NCI-H774 (cell line): ENCODE results near the gene OR2H2.

ENCODE experiments used
- DNase-seq: peaks from one replicate; lab custom pipeline; 2025; lab: John Stamatoyannopoulos, UW

Gene OR2H2

GRCh38 chr6:29630315-29630714 lies 45.4 kb downstream of the OR2H2 start:
- no peak for DNase-seq

DNA sequence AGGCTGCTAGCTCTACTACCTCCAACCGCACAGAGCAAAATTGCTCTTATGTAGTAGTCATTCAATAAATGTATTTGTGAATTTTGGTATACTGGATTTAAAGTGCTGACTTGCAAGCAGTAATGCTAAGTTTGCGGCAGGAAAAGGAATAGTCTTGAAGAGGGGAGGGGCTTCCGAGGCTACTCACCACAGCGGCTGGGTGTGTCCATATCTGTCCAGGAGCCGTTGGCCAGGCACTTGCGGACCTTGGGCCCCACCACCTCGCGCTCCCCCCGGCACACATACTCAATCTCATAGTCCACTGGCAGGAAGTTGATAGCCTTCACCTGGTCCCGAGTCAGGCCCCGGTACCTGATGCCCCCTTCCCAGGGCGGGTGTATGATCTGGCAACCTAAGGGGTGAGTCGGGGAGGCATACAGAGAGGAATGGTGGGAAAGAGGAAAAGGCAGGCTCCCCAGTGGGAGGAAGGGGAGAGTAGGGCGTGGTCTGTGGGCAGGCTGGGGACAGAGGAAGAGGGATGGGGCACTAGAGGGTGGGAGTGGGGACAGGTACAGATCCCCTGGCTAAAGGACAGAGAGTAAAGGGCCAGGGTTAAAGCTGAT lies 46.4 kb downstream of the OR2H2 start:
- no peak for DNase-seq

- peak; percentile 40 for DNase-seq
These were observed 47.2 kb downstream of the OR2H2 start for GRCh38 chr6:29631860-29632731.

DNA sequence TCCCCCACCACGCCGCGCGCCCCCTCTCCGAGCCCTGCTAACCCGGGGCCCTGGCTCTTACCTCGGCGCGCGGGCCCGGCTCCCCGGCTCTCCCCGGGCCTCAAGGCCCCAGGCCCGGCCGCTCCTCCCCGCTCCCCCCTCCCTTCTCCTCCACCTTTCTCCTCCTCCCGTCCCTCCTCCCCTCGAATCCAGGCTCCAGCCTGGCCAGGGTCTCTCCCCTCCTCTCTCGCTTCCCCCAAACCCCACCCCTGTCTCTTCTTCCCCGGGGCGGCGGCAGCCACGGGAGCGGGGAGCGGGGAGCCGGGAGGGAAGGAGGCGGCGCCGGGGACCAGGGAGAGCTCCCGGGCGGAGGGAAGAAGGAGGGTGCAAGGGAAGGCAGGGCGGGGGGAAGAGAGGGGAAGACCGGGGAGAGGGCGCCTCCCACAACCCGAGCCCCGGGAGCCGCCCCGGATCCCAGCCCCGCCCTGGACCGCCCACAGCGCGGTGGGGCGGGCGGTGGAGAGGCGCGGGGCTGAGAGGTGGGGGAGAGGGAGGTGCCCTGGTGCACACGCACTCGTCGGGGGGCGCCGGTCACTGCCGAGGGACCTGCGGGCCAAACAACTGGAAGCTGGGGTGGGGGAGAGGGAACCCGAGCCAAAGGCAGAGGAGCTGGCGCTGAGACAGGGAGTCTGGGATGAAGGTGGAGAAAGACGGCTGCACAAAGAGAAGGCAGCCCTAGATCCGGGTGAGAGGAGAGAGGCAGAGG lies 48.0 kb downstream of the OR2H2 start, which contains the start of gene GABBR1:
GABBR1 (minus strand) TSS at position 395 of the 745 bp plus-strand sequence. CDS start 798 bp downstream, outside the sequence.
- DNase-seq: peak; percentile 79

- no peak for DNase-seq
These were observed 48.6 kb downstream of the OR2H2 start for GRCh38 chr6:29633534-29633905.

DNA sequence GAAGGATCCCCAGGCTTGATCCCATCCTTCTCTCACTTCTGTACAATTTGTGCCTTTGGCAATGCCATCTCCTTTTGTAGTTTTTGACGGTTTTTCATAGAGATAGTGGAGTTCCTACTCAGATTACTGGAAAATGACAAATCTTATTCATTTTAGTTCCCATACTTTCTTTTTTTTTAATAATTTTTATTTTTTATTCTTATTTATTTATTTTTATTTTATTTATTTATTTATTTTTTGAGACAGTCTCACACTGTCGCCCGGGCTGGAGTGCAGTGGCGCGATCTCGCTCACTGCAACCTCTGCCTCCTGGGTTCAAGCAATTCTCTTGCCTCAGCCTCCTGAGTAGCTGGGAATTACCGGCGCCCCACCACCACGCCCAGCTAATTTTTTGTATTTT lies 52.3 kb downstream of the OR2H2 start:
- no peak for DNase-seq
